A204.1 (cell line): ENCODE data around the gene GRID1.

ENCODE experiments used
- FAIRE-seq: peaks from 2 replicates; lab custom pipeline; 2012; peaks lifted over from hg19 to GRCh38; lab: Jason Lieb, UNC

The GRID1 gene

DNA sequence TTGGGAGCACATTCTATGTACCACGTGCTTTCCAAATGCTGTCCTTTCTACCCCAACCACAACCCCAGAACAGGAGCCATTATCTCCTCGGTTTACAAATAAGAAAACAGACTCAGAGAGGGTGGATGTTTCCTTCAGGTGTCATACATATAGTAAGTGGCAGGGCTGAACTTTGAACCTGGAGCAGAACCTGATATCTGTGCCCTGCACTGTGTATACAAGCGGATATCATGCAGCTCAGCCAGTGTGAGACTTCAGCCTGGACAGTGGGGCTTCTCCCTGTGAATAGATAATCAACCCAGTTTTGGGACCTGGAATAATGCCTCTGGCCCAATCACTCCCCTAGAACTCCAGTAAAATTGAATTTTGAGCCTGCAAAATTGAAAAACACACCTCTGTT lies 341.1 kb downstream of the GRID1 start:
- no peak for FAIRE-seq

DNA sequence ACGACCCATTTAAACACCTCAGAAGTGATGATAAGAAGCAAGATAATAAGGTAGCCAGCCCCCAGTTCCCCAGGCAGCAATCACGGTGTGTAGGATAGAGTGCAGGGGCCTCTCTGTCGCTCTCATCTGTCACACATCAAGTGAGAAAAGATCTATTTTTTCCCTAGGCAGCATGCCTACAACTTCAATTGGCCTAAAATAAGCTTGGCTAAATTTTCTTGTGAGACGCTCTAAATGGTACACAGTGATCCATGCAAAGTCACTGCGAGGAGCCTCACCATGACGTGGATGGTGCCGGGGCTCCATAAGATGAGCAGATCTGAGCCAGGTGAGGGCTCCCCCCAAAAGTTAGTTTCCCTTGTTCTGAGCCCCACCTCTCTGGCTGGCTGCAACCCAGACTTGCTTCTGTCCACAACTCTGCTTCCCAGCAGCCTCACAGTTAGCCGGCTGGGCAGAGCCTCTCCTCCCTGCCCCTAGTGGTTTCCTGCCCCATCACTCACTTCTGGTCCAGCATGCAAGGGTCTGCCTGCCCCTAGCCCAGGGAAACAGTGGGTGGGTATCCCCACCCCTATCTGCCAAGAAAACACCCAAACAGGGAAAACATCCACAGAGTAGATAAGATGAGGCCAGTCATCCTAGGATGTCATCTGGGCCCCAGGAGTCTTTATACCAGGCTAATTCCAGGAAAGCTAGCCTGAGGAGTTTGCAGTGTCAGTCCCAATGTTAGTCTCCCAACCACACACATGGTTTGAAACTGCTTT lies 342.1 kb downstream of the GRID1 start:
- no peak for FAIRE-seq

DNA sequence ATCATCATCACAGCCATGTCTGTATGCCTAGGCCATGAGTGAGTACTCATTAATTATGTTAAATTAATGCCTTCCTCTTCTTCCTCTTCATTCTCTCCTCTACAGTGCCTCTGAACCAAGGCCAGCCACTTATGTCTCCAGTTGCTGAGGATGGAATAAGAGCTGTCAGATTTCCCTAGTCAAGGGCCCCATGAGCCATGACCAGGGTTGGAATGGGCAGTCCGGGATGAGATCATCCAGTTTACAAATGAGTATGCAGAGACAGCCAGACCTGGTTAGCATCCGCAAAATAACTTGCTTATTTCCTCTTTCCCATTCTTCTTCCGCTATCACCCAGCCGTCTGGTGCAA lies 342.7 kb downstream of the GRID1 start:
- FAIRE-seq: no peak

DNA sequence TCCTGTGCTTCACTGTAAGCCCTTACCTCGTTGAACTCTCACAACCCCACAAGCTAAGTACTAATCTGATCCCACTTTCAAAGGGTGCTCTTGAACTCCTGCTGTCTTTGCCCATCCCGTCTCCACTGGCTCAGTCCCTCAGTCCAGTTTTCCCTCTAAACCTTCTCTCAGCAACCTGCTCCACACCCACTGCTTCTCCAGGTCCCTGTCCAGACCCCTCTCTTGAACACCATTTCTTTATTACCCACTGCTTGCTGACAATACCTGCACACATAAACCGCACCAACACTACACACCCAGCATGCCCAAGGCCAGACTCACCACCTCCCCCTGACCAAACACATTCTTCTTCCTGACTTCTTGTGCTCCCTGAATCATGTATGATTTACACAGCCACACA lies 343.3 kb downstream of the GRID1 start:
- FAIRE-seq: no peak

DNA sequence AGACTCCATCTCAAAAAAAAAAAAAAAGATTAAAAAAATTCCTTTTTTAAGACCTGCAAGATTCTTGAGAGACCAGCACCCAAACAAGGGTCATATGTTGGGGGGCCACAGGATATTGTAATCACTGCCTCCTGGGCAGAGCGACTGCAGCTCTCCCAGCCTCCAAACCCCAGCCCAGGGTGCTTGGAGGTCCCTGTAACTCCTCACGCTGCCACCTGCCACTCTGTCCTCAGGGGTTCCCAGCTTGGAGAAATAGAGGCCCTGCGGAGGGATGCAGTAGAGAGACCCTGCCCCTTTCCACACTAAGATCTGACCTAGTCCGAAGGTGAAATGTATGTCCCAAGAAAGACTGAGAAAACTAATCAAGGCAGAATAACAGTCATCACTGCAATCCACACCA lies 343.7 kb downstream of the GRID1 start:
- no peak for FAIRE-seq

DNA sequence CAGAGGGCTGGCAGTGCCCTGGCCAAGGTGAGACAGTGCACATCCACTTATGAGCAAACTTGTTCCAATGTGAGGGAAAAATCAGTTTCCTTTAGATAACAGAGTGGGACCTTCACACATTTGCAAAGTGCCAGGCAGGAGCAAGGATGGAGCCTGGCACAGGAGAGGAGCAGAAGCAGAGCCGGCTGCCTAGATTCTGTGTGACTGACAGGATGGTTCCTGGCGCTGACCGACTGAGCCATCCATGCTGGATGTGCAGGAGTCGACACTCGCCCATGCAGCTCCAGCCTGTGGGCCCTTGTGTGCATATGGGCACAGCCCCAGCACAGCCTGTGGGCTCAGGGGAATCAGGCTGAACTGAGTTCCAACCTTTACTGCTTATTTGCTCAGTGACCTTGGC lies 346.5 kb downstream of the GRID1 start:
- no peak for FAIRE-seq

DNA sequence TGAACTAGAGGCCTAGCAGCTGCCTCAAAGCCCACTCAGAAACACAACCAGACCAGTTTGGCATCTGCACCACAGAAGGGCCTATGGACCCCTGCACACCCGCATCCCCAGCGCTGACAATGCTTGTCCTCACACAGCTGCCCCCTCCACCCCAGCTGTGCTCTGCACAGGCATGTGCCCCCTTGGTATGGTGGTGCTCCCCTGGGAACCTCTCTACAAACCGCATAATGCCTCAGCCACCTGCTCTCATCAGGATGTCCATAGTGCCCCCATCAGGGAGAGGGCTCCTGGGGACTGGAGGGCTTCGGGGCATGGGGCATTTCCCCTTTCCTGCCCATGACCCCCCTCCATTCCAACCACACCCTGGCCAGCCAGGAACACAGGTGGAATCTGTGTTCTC lies 347.5 kb downstream of the GRID1 start:
- FAIRE-seq: no peak

DNA sequence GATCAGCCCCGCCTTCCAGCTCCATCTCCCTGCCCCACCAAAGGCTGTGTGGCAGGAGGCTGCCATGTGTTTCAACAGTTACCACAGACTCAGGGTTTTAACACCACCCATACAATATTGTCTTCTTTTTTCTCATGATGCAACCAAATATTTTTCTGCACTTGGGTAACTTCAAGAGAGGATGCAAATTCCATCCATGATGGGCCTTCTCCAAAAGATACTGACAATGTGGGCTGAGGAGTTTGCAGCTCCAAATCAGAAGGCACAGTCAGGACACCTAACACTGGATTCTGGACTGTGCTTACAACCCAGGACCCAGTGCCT lies 347.9 kb downstream of the GRID1 start:
- no peak for FAIRE-seq

DNA sequence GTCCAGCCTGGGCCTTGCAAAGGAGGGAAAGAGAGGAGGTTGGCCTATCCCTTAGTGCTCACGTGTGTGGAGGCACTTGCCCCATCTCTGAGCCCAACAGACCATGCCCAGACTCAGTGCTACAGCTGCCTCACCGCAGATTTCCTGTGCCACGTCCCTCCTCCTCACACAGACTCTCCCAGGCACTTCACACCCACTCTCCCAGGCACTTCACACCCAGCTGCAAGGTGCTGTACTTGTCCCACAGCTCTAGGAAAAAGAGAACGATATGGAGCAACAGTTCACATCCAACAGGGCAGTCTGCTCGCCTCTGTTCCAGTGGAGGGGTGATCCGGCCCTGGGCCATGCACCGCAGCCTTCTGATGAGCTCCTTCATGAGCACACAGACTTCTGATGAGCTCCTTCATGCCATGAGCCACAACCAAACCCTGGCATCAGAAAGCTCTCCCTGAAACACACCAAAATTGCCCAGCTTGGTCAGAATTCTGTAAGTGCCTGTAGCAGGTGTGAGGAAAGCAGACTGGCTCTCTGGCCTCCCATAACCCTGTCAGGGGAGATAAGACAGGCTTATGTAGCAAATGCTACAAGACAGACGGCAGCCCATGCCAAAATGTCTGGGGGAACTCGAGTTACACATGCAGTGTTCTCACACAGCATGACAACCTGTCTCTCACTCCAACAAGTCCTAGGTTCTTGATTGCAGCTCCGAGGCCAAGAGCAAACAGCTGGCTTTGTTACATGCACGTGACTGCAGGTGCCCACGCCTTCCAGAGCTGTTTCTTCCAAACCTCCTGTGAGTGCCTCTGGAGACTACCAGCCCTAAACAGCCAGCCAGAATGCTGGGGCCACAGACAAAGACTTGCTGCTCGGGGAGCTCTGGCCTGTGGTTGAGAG lies 348.5 kb downstream of the GRID1 start:
- FAIRE-seq: no peak

DNA sequence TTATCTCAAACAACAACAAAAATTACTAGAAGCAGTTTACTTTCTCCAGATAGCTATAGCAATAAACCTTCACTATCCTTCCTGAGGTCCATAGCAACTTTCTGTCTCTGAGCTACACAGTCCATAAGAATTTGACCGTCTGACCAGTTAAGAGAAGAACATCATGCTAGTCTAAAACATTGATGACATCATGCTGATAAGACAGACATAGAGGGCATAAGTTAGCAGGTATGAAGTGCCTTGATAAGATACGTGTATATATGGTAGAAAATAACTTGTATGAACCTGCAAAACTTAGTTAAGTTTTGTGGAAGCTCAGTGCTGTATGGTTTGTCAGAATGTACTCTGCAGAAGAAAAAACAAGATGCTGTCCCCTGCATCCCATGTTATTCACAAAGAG lies 353.0 kb downstream of the GRID1 start:
- FAIRE-seq: no peak

DNA sequence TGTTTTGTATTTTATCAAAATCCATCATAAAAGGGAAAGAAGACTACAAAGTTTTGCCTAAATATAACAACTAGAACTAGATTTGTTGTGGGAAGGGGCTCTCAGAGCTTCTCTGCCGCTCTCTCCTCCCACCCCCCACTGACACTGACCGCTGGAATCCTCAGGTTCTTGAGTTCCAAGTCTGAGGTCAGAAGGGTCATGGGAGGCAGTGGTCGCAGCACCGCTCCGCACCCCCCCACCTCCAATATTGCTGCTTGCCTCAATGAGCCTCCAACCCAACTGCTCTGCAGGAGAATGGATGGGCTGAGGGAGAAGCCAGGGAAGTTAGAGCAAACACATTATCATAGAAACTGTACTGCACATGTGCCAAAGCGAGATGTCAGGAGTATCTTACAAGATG lies 359.4 kb downstream of the GRID1 start:
- FAIRE-seq: no peak

DNA sequence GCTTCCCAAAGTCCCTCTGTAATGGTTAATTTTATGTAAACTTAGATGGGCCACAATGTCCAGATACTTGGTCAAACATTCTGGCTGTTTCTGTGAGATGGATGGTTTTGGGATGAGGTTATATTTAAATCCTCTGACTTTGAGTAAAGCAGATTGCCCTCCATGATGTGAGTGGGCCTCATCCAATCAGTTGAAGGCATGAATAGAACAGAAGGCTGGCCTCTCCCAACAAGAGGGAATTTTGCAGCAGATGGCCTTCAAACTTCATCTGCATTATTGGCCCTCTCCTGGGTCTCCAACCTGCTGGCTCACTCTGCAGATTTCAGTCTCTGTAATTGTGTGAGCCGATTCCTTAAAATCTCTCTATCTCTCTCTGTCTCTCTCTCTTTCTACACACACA lies 362.3 kb downstream of the GRID1 start:
- no peak for FAIRE-seq

DNA sequence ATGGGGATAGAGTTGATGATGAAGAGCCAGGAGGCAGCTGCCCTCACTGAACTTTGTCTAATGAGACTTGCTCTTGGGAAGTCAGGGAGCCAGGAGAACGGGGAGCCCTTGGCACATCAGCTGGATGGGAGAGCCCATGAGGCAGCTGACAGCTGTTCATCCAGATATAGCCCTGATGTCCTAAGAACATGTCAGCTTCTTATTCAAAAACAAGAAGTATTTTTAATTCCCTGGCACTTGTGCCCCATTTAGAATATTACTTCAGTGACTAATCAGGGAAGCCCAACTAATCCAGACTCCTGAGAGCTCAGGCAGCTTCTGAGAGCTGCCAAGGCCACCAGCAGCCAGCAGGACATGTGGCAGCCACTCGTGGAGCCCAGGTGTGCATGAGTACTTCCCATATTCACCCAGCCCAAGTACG lies 363.4 kb downstream of the GRID1 start:
- no peak for FAIRE-seq

DNA sequence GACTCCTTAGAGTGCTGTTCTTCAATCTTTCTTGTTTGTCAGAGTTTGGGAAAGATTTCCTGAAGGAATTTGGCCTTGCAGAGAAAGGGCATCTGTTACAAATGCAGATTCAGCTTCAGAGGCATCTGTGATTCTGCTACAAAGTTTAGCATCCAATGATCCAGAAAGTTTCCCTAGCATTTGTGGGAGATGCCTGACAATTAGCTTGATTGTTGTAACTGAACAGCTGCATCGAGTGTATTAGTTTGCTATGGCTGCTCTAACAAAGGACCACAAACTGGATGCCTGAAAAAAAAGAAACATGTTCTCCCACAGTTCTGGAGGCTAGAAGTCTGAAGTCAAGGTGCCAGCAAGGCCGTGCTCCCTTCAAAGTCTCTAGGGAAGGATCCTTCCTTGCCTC lies 365.1 kb downstream of the GRID1 start:
- FAIRE-seq: no peak

DNA sequence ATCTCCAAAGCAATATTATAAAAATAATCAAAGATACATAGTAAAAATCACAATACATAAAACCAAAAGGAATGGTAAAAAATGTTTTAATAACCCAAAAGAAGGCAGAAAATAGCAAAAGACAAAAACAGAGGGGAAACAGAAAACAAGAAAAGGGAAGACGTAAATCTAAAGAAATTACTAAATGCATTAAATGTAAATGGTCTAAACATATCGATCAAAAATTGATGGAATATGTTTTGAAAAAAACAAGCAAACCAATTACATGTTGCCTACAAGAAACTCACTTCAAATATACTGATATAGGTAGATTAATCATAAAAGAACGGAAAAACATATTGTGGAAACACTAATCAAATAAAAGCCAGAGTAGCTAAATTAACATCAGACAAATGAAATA lies 369.1 kb downstream of the GRID1 start:
- no peak for FAIRE-seq

DNA sequence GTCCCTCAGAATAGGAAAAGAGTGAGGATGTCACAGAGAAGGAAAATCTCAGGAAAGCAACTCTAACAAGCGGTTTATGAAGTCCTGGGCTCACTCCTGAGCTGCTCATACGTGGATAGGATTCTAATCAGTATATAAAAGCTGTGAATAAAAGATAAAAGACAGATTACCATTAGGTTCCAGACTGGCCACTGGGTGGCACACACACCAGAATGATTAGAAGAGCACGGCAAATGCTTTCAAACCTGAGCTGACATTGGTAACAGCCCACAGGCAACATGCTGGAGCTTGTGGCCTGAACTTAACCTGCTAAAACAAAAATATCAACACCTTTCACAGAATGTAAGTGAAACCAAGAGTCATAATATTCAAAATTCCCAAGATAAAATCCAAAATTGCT lies 370.8 kb downstream of the GRID1 start:
- FAIRE-seq: no peak

DNA sequence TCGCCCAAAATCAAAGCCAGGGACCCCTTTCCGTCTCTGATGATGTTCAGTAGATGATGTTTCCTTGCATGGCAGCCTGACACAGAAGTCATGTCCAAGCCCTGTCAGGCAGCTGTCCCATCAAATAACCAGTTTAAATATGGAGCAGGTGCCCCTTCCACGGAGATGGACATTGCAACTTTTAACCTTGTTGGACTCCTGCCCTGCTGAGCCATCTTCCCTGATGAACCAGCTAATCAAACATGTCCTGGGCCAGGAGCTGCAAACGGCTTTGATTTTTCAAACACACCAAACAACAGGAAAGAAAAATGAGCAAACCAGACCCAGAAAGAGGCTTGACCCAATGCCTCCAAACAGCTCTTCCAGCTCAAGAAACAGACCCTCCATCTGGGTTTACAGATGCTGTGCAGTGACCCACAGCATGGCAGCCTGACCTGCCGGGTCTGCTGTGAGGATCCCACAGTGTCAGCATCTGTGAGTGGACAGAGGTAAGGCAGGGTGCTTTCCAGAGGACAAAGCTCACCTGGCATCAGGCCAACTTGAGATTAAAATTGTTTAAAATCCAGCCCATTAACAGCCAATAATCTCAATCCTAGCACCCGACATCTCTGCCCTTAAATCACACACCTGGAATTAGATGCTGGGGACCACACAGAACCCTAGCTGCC lies 372.6 kb downstream of the GRID1 start:
- FAIRE-seq: no peak

DNA sequence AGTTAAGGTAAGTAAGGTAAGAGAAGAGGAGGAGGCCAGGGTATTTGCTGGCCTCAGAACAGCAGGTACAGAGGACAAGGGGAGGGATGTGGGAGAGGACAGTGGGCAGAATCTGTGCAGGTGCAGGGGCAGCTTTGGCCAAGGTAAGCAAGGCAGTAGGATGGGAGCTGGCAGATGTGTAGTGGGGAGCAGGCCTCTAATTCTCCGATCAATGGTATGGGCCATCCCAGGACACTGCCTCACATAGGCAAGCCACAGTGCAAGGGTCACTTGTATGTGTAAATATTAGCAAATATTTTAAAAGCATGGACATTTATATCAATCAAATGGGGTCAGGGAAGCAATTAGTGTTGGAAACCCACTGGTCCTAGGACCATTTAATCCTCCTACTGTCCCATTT lies 373.5 kb downstream of the GRID1 start:
- no peak for FAIRE-seq

DNA sequence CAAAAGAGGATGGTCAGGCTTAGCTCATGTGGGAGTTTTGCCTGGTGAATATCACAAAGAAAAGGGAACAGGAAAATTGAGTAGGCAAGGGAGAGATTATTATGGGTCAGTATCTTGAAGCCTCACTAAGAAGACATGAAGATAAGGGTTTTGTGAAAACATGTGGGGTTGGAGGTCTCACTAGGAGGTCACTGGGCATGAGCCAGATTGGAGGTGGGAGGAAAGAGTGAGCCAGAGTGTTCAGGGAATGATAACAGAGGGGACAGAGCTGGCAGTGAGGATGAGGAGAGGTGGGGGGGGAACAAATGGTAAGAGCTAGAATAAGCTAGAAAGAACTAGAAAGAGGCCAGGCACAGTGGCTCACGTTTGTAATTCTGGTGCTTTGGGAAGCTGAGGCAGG lies 374.3 kb downstream of the GRID1 start:
- no peak for FAIRE-seq

DNA sequence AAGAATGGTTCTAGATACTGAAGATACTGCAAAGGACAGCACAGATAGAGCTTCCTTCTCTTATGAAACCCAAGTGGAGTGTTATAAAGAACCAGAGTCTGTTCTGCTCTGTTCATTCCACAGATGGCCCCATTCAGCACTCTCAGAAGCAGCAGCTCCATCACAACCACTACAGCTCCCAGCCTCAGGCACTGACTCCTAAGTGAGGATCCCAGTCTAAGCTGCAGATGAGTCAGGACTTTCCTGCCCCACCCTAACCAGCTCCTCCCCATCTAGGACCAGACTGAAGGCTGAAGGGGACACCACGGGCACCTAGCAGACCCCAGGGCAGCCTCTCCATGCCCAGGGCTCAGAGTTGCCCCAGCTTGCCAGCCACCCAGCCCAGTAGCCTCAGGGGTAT lies 379.8 kb downstream of the GRID1 start:
- FAIRE-seq: no peak

DNA sequence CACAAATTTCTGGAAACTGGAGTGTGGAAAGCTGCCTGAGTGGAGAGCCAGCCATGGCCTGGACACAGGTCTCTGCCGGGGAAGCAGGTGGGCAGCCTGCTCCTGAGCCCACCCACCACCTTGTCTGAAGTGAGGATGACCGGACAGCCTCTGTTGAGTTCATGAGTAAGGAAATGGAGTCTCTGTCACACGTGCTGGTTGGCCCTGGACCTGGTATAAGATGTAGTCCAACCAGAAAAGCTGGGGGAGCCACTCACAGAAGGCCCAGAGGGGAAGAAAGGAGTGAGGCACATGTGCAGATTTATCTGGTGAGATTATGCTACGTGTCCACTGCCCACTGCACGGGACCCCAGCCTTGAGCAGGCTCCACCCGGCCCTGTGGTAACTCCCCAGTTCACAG lies 383.5 kb downstream of the GRID1 start:
- FAIRE-seq: no peak

DNA sequence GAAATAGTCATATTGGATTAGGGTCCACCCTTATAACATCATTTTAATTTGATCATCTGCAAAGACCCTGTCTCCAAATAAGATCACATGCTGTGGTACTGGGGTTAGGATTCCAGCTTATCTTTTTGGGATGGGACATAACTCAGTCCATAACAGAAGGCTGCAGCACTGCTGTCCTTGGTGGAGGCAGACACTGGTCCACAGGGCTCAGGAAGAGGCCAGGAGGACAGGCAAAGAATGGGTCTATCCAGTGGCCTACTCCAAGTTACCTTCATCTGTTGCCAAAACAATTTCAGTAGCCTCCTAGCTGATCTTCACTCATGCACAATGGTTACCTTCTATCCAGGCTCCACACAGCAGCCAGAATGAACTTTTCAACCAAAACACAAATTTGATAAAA lies 387.0 kb downstream of the GRID1 start:
- no peak for FAIRE-seq

DNA sequence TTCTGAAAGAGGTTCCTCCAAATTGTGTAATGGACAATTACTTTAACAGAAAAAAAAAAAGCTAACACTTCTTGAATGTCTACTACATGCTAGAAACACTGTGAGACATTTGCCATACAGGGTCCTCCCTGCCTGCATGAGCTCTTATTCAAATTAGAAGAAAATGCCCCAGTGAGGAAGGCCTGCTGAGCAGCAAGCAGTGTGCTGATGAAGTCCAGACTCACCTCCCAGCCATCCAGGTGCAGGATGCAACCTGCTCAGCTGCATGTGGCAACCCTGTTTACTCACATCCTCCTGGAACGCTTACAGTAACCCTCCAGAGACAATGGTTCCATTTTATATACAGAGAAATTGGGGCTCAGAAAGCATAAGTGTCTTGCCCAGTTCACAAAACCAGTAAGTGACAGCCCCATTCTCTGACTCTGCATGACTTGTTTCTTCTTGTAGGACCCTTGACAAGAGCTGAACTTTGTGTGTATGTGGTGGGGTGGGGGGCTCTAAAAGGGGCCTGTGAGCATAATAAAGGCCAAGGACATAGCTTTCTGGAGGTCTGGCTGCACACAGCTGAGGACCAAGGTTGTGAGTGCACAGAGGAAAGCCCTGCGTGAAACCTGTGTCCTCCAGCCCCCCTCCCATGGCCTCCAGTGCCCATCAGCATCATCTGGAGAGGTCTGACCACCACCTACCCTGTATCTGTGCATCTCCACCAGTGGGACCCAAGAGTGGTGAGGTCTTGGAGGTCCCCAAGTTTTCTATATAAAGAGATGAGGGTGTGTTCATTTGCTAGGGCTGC lies 387.8 kb downstream of the GRID1 start:
- no peak for FAIRE-seq
